Measurements from ENCODE around the gene SPEN. TPM values are rescaled to one million over a fixed set of nuclear protein-coding genes. Genes with fewer than 3 reads are reported as not detected.
A peak's percentile ranks its signal among the peaks of the same experiment; 100 is the strongest.

SPEN gene
- total RNA-seq, 4 donors from 2014 or later, result 51.8 to 94.9 (median 61.5) TPM

DNA sequence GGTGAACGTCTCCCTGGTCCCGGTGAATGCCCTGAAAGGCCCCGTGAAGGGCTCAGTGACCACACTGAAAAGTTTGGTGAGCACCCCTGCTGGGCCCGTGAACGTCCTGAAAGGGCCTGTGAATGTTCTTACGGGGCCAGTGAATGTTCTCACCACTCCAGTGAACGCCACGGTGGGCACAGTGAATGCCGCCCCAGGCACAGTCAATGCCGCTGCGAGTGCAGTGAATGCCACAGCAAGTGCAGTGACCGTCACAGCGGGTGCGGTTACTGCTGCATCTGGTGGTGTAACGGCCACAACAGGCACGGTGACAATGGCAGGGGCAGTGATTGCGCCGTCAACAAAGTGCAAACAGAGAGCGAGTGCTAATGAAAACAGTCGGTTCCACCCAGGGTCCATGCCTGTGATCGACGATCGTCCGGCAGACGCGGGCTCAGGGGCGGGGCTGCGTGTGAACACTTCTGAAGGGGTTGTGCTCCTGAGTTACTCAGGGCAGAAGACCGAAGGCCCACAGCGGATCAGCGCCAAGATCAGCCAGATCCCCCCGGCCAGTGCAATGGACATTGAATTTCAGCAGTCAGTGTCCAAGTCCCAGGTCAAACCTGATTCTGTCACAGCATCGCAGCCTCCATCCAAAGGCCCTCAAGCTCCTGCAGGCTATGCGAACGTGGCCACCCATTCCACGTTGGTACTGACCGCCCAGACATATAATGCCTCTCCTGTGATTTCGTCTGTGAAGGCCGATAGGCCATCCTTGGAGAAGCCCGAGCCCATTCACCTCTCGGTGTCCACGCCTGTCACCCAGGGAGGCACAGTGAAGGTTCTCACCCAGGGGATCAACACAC is 86.9 kb downstream of the SPEN start:
- Histone ChIP-seq H3K27ac (no peak overlapping the region), H3K4me3 (no peak overlapping the region), H3K4me1 (peaks cover 0 to 19% (median 0%) of the 10 kb centered on the region in 4 donors), H3K9me3 (no peaks in the 10 kb centered on the region), H3K27me3 (no peaks in the 10 kb centered on the region), H3K36me3 (peaks cover 0 to 100% (median 0%) of the 10 kb centered on the region in 3 donors)
- no peak for TF ChIP-seq POLR2A (IDR thresholded peaks at IDR 0.05)
- TF ChIP-seq, protein P1, sequence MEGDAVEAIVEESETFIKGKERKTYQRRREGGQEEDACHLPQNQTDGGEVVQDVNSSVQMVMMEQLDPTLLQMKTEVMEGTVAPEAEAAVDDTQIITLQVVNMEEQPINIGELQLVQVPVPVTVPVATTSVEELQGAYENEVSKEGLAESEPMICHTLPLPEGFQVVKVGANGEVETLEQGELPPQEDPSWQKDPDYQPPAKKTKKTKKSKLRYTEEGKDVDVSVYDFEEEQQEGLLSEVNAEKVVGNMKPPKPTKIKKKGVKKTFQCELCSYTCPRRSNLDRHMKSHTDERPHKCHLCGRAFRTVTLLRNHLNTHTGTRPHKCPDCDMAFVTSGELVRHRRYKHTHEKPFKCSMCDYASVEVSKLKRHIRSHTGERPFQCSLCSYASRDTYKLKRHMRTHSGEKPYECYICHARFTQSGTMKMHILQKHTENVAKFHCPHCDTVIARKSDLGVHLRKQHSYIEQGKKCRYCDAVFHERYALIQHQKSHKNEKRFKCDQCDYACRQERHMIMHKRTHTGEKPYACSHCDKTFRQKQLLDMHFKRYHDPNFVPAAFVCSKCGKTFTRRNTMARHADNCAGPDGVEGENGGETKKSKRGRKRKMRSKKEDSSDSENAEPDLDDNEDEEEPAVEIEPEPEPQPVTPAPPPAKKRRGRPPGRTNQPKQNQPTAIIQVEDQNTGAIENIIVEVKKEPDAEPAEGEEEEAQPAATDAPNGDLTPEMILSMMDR (IDR thresholded peaks at IDR 0.05), result no peak
- peak in 2 of 3 donors; percentile 10 to 44 for DNase-seq

DNA sequence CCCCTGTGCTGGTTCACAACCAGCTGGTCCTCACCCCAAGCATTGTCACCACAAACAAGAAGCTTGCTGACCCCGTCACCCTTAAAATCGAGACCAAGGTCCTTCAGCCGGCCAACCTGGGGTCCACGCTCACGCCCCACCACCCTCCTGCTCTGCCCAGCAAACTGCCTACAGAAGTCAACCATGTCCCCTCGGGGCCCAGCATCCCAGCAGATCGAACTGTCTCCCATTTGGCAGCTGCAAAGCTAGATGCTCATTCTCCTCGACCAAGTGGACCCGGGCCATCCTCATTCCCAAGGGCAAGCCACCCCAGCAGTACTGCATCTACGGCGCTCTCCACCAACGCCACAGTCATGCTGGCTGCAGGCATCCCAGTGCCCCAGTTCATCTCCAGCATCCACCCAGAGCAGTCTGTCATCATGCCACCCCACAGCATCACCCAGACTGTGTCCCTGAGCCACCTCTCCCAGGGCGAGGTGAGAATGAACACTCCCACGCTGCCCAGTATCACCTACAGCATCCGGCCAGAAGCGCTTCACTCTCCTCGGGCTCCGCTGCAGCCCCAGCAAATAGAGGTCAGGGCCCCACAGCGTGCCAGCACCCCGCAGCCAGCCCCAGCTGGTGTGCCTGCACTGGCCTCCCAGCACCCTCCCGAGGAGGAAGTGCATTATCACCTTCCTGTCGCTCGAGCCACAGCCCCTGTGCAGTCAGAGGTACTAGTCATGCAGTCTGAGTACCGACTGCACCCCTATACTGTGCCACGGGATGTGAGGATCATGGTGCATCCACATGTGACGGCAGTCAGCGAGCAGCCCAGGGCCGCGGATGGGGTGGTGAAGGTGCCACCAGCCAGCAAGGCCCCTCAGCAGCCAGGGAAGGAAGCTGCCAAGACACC is 87.8 kb downstream of the SPEN start:
- no peaks in the 10 kb centered on the region for H3K27me3 ChIP-seq
- H3K27ac ChIP-seq, result no peak overlapping the region
- peak in 2 of 3 donors; percentile 3 to 40 for DNase-seq
- peaks cover 0 to 98% (median 0%) of the 10 kb centered on the region in 3 donors for H3K36me3 ChIP-seq
- no peak overlapping the region for H3K4me3 ChIP-seq
- peaks cover 0 to 19% (median 0%) of the 10 kb centered on the region in 4 donors for H3K4me1 ChIP-seq
- no peaks in the 10 kb centered on the region for H3K9me3 ChIP-seq
- TF ChIP-seq, protein P1 (IDR thresholded peaks at IDR 0.05), result no peak
- no peak for TF ChIP-seq POLR2A (IDR thresholded peaks at IDR 0.05)

DNA sequence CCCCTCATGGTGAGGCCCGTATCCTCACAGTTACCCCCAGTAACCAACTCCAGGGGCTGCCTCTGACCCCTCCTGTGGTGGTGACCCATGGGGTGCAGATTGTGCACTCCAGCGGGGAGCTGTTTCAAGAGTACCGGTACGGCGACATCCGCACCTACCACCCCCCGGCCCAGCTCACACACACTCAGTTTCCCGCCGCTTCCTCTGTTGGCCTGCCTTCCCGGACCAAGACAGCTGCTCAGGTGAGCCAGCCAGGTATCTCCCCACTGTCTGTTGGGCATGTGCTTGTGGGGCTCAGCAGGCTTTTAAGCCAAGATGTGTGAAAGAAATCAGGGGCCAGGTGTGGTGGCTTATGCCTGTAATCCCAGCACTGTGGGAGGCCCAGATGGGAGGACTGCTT is 88.5 kb downstream of the SPEN start:
- DNase-seq, result peak in 1 of 3 donors; percentile 10
- H3K27me3 ChIP-seq, result no peaks in the 10 kb centered on the region

DNA sequence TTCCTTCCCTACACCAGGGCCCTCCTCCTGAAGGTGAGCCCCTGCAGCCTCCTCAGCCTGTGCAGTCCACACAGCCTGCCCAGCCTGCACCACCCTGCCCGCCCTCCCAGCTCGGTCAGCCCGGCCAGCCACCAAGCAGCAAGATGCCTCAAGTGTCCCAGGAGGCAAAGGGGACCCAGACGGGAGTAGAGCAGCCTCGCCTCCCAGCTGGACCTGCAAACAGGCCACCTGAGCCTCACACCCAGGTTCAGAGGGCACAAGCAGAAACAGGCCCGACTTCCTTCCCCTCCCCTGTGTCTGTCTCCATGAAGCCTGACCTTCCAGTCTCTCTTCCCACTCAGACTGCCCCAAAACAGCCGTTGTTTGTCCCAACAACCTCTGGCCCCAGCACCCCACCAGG is 89.6 kb downstream of the SPEN start:
- DNase-seq, result peak in 1 of 3 donors; percentile 44
- Histone ChIP-seq H3K36me3 (peaks cover 0 to 98% (median 0%) of the 10 kb centered on the region in 3 donors), H3K9me3 (no peaks in the 10 kb centered on the region), H3K27ac (peak overlapping the region in 1 of 4 donors; percentile 28), H3K4me3 (no peak overlapping the region), H3K27me3 (no peaks in the 10 kb centered on the region), H3K4me1 (peaks cover 0 to 19% (median 0%) of the 10 kb centered on the region in 4 donors)
- no peak for TF ChIP-seq POLR2A (IDR thresholded peaks at IDR 0.05)
- TF ChIP-seq, protein P1 (IDR thresholded peaks at IDR 0.05), result no peak

More for the DNA sequence above, 88.5 kb downstream of the SPEN start:
- peaks cover 0 to 98% (median 0%) of the 10 kb centered on the region in 3 donors for H3K36me3 ChIP-seq
- no peak for TF ChIP-seq POLR2A (IDR thresholded peaks at IDR 0.05)
- TF ChIP-seq, protein P1 (IDR thresholded peaks at IDR 0.05), result no peak
- H3K27ac ChIP-seq, result no peak overlapping the region
- peaks cover 0 to 19% (median 0%) of the 10 kb centered on the region in 4 donors for H3K4me1 ChIP-seq
- no peaks in the 10 kb centered on the region for H3K9me3 ChIP-seq
- H3K4me3 ChIP-seq, result no peak overlapping the region

DNA sequence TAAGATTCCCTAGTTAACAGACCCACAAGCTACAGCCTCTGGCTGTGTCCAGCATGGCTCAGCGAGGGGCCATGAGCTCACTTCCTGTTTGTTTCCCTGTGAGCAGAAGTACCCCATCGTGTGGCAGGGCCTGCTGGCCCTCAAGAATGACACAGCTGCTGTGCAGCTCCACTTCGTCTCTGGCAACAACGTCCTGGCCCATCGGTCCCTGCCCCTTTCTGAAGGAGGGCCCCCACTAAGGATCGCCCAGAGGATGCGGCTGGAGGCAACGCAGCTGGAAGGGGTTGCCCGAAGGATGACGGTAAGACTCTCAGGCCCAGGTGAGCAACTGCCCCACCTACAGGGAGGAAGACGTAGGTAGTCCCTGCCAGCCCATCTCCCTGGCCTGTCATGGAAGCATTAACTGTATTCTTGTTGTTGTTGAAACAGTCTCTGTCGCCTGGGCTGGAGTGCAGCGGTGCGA is 90.2 kb downstream of the SPEN start:
- peak overlapping the region in 1 of 4 donors; percentile 28 for H3K27ac ChIP-seq

More for the DNA sequence above, 90.2 kb downstream of the SPEN start:
- peak in 2 of 3 donors; percentile 15 to 46 for DNase-seq
- Histone ChIP-seq H3K9me3 (no peaks in the 10 kb centered on the region), H3K27me3 (no peaks in the 10 kb centered on the region), H3K36me3 (peaks cover 0 to 98% (median 0%) of the 10 kb centered on the region in 3 donors), H3K4me1 (peaks cover 0 to 19% (median 0%) of the 10 kb centered on the region in 4 donors), H3K4me3 (no peak overlapping the region)
- TF ChIP-seq, protein P1 (IDR thresholded peaks at IDR 0.05), result peak in 1 of 6 experiments; percentile 5
- TF ChIP-seq POLR2A (IDR thresholded peaks at IDR 0.05), result no peak
